22Rv1 (cell line): ENCODE measurements around the gene ZNF581.

ENCODE experiments used
- H3K27ac ChIP-seq: fragments of 450-650 bp; 2 replicates; pipeline ENCODE4 v1.5.1; 2017
- ZFX ChIP-seq: fragments of 450-650 bp; IDR thresholded peaks from 2 replicates; pipeline ENCODE4 v1.6.1; 2017; ENCODE audit warnings: antibody characterized with exemption, borderline replicate concordance
- TF ChIP-seq, protein P1 (sequence below): fragments of 450-650 bp; IDR thresholded peaks from 2 replicates; pipeline ENCODE4 v1.5.1; 2017; ENCODE audit warnings: mild to moderate bottlenecking

ZNF581 gene

DNA sequence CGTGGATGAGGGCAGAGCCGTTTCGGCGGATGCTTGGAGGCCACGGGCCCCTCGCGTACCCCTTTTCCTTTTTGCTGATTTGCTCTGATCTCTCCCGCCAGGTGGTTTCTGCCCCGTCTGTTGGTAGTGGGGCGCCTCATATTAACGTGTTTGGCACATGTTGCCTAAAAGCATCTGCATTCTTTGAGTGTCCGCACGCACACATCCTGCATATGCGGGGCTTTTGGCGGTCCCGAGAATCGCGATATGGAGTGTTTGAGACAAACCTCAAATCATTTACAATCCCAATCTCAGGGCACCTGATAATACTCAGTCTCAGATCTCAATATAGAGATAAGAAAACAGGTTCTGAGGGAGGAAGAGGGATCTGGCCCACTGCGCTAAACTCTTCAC lies 12.2 kb downstream of the ZNF581 start:
- no peak for TF ChIP-seq ZFX
- TF ChIP-seq, protein P1, sequence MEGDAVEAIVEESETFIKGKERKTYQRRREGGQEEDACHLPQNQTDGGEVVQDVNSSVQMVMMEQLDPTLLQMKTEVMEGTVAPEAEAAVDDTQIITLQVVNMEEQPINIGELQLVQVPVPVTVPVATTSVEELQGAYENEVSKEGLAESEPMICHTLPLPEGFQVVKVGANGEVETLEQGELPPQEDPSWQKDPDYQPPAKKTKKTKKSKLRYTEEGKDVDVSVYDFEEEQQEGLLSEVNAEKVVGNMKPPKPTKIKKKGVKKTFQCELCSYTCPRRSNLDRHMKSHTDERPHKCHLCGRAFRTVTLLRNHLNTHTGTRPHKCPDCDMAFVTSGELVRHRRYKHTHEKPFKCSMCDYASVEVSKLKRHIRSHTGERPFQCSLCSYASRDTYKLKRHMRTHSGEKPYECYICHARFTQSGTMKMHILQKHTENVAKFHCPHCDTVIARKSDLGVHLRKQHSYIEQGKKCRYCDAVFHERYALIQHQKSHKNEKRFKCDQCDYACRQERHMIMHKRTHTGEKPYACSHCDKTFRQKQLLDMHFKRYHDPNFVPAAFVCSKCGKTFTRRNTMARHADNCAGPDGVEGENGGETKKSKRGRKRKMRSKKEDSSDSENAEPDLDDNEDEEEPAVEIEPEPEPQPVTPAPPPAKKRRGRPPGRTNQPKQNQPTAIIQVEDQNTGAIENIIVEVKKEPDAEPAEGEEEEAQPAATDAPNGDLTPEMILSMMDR = no peak
- H3K27ac ChIP-seq = peak overlapping the region; percentile 99

DNA sequence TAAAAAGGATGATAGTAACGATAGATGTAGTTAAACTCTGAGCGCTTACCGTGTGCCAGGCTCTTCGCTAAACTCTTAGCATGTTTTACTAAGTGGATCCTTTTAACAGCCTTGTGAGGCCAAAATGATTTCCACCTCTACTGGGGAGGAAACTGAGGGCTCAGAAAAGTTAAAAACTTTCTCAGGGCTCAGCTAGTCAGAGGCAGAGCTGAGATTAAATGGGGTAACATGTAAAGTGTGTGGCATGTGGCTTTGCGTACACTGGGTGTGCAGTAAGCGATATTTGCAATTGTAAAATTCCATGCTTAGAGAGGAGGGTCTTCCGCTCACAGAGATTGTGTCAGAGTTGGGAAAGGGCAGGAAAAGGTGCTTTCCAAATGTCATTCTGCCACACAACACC lies 13.1 kb downstream of the ZNF581 start:
- H3K27ac ChIP-seq = no peak overlapping the region; the same call in 1 of the 2 replicates
- TF ChIP-seq, protein P1 = no peak
- no peak for TF ChIP-seq ZFX

DNA sequence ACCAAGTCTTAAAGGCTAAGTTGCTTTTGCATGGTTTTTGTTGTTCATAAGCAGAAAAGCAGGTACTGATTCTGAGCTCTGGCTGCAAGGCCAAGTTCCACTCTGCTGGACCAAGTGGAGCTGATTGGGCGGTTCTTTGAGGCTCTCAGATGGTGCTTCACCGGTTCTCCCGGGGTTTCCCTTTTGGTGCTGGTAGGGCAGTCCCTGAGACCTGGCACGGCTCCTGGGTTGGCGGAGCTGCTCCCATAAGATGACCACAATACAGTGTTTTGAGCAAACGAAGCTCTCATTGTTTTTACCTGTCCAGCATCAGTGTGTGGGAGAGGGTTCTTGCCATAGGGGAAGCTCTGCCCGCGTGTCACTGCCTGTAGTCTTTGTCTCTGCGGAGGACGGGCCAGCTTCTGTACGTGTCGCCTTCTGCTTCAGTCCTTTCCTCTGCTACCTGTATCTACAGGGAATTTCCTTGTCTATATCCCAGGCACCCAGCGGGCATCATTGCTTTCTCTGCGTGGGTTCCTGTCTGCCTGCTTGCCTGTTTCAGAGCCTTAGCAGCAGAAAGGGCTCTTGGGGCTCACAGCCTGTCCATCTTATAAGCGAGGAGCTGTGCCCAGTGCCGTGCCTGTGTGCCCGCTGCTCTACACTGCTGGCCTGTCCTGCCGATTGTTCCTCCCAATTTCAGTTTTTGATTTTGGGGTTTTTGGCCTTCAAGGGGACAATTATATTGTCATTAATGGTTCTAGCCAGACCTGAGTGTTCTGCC lies 13.7 kb downstream of the ZNF581 start:
- no peak for TF ChIP-seq ZFX
- TF ChIP-seq, protein P1 = no peak
- no peak overlapping the region for H3K27ac ChIP-seq

DNA sequence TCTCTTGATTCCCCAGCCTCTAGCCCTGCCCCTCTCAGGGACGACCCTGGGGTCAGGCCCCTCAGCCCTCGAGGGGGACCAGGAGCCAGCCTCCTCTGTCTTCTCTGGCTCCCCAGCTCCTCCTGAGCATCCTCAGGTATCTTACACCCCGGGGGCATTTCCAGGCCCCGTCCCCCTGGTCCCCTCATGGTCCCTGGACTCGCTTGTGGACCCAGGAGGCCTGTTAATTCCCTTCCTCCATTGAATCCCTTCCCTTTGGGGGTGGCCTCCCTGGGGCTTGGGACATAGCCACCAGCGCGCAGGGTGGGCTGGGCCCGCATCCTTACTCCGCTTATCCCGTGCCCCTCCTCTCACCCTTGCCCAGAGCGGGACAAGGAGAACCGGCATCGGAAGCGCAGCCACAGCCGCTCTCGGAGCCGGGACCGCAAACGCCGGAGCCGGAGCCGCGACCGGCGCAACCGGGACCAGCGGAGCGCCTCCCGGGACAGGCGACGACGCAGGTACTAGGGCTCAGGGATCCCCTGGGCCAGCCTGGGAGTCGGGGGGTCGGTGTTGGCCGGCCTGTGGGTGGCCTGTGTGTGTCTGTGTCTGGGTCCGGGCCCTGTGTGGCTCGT lies 15.5 kb downstream of the ZNF581 start:
- no peak for TF ChIP-seq ZFX
- TF ChIP-seq, protein P1 = no peak
- no peak overlapping the region for H3K27ac ChIP-seq

DNA sequence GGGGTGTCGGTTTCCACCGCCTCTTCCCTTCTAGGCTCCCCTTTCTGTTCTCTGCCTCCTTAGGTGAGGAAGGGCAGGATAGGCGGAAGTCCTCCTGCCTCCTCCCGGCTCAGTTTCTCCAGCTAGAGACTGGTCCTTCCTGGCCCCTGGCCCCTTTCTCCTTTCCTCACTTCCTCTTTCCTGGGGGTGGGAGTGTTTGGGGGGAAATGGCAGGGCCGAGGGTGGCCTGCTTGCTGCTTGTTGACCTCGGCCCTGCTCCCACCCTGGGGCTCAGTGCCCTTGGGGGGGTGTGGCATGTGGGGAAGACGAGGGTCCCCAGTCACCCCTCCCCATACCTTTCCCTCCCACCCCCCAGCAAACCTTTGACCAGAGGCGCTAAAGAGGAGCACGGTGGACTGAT lies 16.4 kb downstream of the ZNF581 start:
- H3K27ac ChIP-seq = no peak overlapping the region
- no peak for TF ChIP-seq ZFX
- TF ChIP-seq, protein P1 = no peak

DNA sequence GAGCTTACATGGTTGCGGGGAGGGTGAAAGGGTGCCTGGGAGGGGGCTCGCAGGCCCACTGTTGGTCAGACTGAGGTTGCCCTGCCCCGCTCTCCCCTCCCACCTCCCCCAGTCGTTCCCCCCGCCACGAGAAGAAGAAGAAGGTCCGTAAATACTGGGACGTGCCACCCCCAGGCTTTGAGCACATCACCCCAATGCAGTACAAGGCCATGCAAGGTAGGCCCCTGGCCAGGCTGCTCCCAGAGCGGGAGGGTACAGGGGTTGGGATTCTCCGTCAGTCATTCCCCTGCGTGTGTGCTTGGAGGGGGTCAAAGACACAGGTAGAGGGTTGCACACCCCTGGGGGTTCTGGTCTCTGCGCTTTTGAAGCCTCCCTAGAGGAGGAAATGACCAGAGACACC lies 17.0 kb downstream of the ZNF581 start:
- no peak overlapping the region for H3K27ac ChIP-seq
- TF ChIP-seq ZFX = no peak
- TF ChIP-seq, protein P1 = no peak

DNA sequence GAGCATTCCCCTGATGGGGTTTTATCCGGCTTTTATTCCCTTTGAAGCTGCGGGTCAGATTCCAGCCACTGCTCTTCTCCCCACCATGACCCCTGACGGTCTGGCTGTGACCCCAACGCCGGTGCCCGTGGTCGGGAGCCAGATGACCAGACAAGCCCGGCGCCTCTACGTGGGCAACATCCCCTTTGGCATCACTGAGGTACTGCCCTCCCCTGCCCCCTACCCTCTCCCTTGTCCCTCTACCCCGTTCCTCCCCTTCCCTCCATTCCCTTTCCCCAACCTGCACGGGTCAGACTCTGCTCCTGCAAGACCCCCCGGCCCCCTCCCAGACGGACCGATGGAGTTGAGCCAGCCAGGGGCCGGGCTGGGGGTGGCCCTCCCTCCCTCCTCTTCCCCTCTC lies 17.5 kb downstream of the ZNF581 start:
- H3K27ac ChIP-seq = no peak overlapping the region
- TF ChIP-seq, protein P1 = no peak
